C4-2B (cell line): ENCODE measurements around the gene SFMBT1.

Experiments used
- CTCF ChIP-seq: fragments of 450-650 bp; conservative IDR thresholded peaks from 2 replicates; pipeline ENCODE4 v1.5.1; 2017; ENCODE audit warnings: mild to moderate bottlenecking
- ZFX ChIP-seq: fragments of 450-650 bp; IDR thresholded peaks from 2 replicates; pipeline ENCODE4 v1.6.1; 2017

GRCh38 chr3:52877085-52877484, 168.8 kb downstream of the SFMBT1 start:
- TF ChIP-seq CTCF (no peak), ZFX (no peak)
